ENCODE measurements around the gene DUXA.

DUXA gene

DNA sequence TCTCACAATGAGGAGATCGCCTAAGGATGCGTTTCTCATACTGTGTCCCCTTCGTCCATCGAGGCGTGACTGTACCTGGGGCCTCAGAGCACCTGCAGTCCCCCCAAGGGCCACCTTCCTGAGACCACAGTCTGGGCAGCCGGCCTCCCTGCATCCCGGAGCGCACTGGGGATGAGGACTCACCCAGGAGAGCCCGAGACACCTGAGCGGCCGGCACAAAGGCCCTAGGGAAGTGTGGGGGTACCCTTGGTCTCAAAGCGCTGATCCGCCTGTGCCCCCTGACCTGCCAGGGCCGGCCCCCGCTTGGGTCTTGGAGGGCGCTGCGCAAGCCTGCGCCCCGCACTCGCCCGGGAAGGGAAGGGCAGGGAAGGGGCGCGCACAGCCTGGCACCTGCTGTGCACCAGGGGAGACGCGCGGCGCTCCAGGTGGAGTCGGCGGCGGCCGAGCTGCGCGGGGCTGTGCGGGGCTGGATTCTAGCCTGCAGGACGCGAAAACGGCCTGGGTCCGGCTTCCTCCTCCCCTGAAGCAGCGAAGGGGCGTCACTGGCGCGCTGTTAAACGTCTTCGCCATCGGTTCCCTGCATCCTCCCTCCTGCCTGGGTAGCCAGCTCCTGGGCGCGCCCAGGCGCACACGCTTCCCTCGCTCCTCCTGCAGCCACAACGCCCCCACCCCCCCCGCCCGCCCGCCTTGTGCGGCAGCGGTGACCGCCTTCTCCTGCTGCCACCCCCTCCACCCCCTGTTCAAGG, 61.1 kb downstream of the DUXA start:
- no peak for DNase-seq
